Panc1 (cell line): Measurements from ENCODE around the gene CROCC.

ENCODE experiments used
- CTCF ChIP-seq: fragments of 450-650 bp; IDR thresholded peaks from 2 replicates; pipeline ENCODE4 v1.5.1; 2017; ENCODE audit warnings: mild to moderate bottlenecking
- POLR2AphosphoS5 ChIP-seq: IDR thresholded peaks from 2 replicates; pipeline ENCODE4 v1.6.1; 2012; ENCODE audit warnings: mild to moderate bottlenecking, low read depth, low read length, moderate library complexity

- TF ChIP-seq CTCF (peak; percentile 95), POLR2AphosphoS5 (peak; percentile 46; the same call in 1 of the 2 replicates)
Measured at GRCh38 chr1:16960560-16961296, 39.0 kb downstream of the CROCC start.
